Measurements from ENCODE around the gene NPIPB8.
"Not testable (repeated sequence)": the region's sequence is repeated elsewhere in the genome, so short reads cannot be mapped to it uniquely, and the experiment has no call there.

NPIPB8 gene

GRCh38 chr16:28607681-28608495 lies 30.0 kb upstream of the NPIPB8 start:
- POLR2A ChIA-PET: not testable (repeated sequence)

GRCh38 chr16:28608496-28608808 lies 29.4 kb upstream of the NPIPB8 start:
- H3K27me3 ChIP-seq (replicated peaks in 2 of 5; ENCODE audit: control insufficient read depth in 4 of 5, insufficient read depth in 5 of 5, low read length in 4 of 5); POLR2A ChIA-PET; CTCF ChIA-PET; DNase-seq; H3K9me3 ChIP-seq (ENCODE audit: control extremely low read depth in 1 of 5, control insufficient read depth in 4 of 5, insufficient read depth in 2 of 5, low read depth in 1 of 5, low read length in 4 of 5); H3K27ac ChIP-seq (ENCODE audit: insufficient read depth in 1 of 2, low read depth in 1 of 2, low read length in 2 of 2, poor library complexity in 1 of 2, severe bottlenecking in 2 of 2); H3K4me3 ChIP-seq (ENCODE audit: control insufficient read depth in 1 of 7, extremely low read depth in 1 of 7, insufficient read depth in 4 of 7, low read depth in 2 of 7, low read length in 6 of 7): not testable (repeated sequence)
- H3K36me3 ChIP-seq (ENCODE audit: control insufficient read depth in 4 of 4, insufficient read depth in 4 of 4, low read length in 3 of 4): peaks cover 2 to 16% (median 8%) of the 10 kb centered on the region in 4 experiments
- no CpG with 5 or more reads among the region's 7 CpGs for WGBS (ENCODE audit: insufficient coverage)
- peaks cover 10 to 29% (median 22%) of the 10 kb centered on the region in 4 experiments for H3K4me1 ChIP-seq (ENCODE audit: control extremely low read depth in 1 of 4, control insufficient read depth in 4 of 4, insufficient read depth in 4 of 4, low read length in 3 of 4)

More at GRCh38 chr16:28607681-28608495, 30.0 kb upstream of the NPIPB8 start:
- H3K4me3 ChIP-seq (ENCODE audit: control insufficient read depth in 1 of 7, extremely low read depth in 1 of 7, insufficient read depth in 4 of 7, low read depth in 2 of 7, low read length in 6 of 7); H3K27me3 ChIP-seq (replicated peaks in 2 of 5; ENCODE audit: control insufficient read depth in 4 of 5, insufficient read depth in 5 of 5, low read length in 4 of 5); CTCF ChIA-PET; H3K9me3 ChIP-seq (ENCODE audit: control extremely low read depth in 1 of 5, control insufficient read depth in 4 of 5, insufficient read depth in 2 of 5, low read depth in 1 of 5, low read length in 4 of 5); DNase-seq; H3K27ac ChIP-seq (ENCODE audit: insufficient read depth in 1 of 2, low read depth in 1 of 2, low read length in 2 of 2, poor library complexity in 1 of 2, severe bottlenecking in 2 of 2): not testable (repeated sequence)
- H3K4me1 ChIP-seq (ENCODE audit: control extremely low read depth in 1 of 4, control insufficient read depth in 4 of 4, insufficient read depth in 4 of 4, low read length in 3 of 4): peaks cover 10 to 30% (median 22%) of the 10 kb centered on the region in 4 experiments
- H3K36me3 ChIP-seq (ENCODE audit: control insufficient read depth in 4 of 4, insufficient read depth in 4 of 4, low read length in 3 of 4): peaks cover 2 to 16% (median 8%) of the 10 kb centered on the region in 4 experiments
- WGBS (ENCODE audit: insufficient coverage): 100% methylated on average over 7 of the region's 10 CpGs

- 79% methylated on average over 10 of the region's 11 CpGs for WGBS (ENCODE audit: insufficient coverage)
- H3K27me3 ChIP-seq (replicated peaks in 2 of 5; ENCODE audit: control insufficient read depth in 4 of 5, insufficient read depth in 5 of 5, low read length in 4 of 5); H3K9me3 ChIP-seq (ENCODE audit: control extremely low read depth in 1 of 5, control insufficient read depth in 4 of 5, insufficient read depth in 2 of 5, low read depth in 1 of 5, low read length in 4 of 5); POLR2A ChIA-PET: not testable (repeated sequence)
- Histone ChIP-seq H3K4me1 (ENCODE audit: control extremely low read depth in 1 of 4, control insufficient read depth in 4 of 4, insufficient read depth in 4 of 4, low read length in 3 of 4) (peaks cover 10 to 24% (median 22%) of the 10 kb centered on the region in 4 experiments), H3K36me3 (ENCODE audit: control insufficient read depth in 4 of 4, insufficient read depth in 4 of 4, low read length in 3 of 4) (peaks cover 2 to 16% (median 8%) of the 10 kb centered on the region in 4 experiments), H3K4me3 (ENCODE audit: control insufficient read depth in 1 of 7, extremely low read depth in 1 of 7, insufficient read depth in 4 of 7, low read depth in 2 of 7, low read length in 6 of 7) (peak overlapping the region in 6 of 7 experiments; percentile 5 to 60 (median 28)), H3K27ac (ENCODE audit: insufficient read depth in 1 of 2, low read depth in 1 of 2, low read length in 2 of 2, poor library complexity in 1 of 2, severe bottlenecking in 2 of 2) (peak overlapping the region in 1 of 2 experiments; percentile 56)
- CTCF ChIA-PET: interaction anchor here (1.2 kb wide), 1 partner anchor 11 kb away, joined by 8 read pairs; no protein-coding TSS in a partner anchor
- peak in 2 of 3 donors; percentile 23 to 26 for DNase-seq
Measured at GRCh38 chr16:28608867-28609596, 28.8 kb upstream of the NPIPB8 start.

- no peaks in the 10 kb centered on the region for H3K9me3 ChIP-seq (ENCODE audit: control extremely low read depth in 1 of 5, control insufficient read depth in 4 of 5, insufficient read depth in 2 of 5, low read depth in 1 of 5, low read length in 4 of 5)
- 41% methylated on average over 9 of the region's 11 CpGs for WGBS (ENCODE audit: insufficient coverage)
- DNase-seq: peak; percentile 26 to 83 (median 67)
- peak within 1 kb of the TSS in 6 of 7 experiments; percentile 15 to 60 (median 38) for H3K4me3 ChIP-seq (ENCODE audit: control insufficient read depth in 1 of 7, extremely low read depth in 1 of 7, insufficient read depth in 4 of 7, low read depth in 2 of 7, low read length in 6 of 7)
- peak within 1 kb of the TSS; percentile 29 to 56 for H3K27ac ChIP-seq (ENCODE audit: insufficient read depth in 1 of 2, low read depth in 1 of 2, low read length in 2 of 2, poor library complexity in 1 of 2, severe bottlenecking in 2 of 2)
- peaks cover 2 to 11% (median 6%) of the 10 kb centered on the region in 4 experiments for H3K36me3 ChIP-seq (ENCODE audit: control insufficient read depth in 4 of 4, insufficient read depth in 4 of 4, low read length in 3 of 4)
- POLR2A ChIA-PET: no interaction called here
- no peaks in the 10 kb centered on the region for H3K27me3 ChIP-seq (replicated peaks in 2 of 5; ENCODE audit: control insufficient read depth in 4 of 5, insufficient read depth in 5 of 5, low read length in 4 of 5)
- peaks cover 10 to 24% (median 22%) of the 10 kb centered on the region in 4 experiments for H3K4me1 ChIP-seq (ENCODE audit: control extremely low read depth in 1 of 4, control insufficient read depth in 4 of 4, insufficient read depth in 4 of 4, low read length in 3 of 4)
- CTCF ChIA-PET: interaction anchor here (1.2 kb wide), 1 partner anchor 12 kb away, joined by 8 read pairs; no protein-coding TSS in a partner anchor
Measured at GRCh38 chr16:28609631-28610594, 28.0 kb upstream of the NPIPB8 start, which contains the start of gene SULT1A1. Gene SULT1A1, minus strand, starts transcription at chr16:28610044. Its CDS starts 1,189 bp downstream, at chr16:28608855.

GRCh38 chr16:28610595-28611191 lies 27.2 kb upstream of the NPIPB8 start:
- peaks cover 0 to 7% (median 6%) of the 10 kb centered on the region in 4 experiments for H3K36me3 ChIP-seq (ENCODE audit: control insufficient read depth in 4 of 4, insufficient read depth in 4 of 4, low read length in 3 of 4)
- H3K27ac ChIP-seq (ENCODE audit: insufficient read depth in 1 of 2, low read depth in 1 of 2, low read length in 2 of 2, poor library complexity in 1 of 2, severe bottlenecking in 2 of 2): peak overlapping the region; percentile 29 to 56
- no peaks in the 10 kb centered on the region for H3K27me3 ChIP-seq (replicated peaks in 2 of 5; ENCODE audit: control insufficient read depth in 4 of 5, insufficient read depth in 5 of 5, low read length in 4 of 5)
- 71% methylated on average over 9 of the region's 10 CpGs for WGBS (ENCODE audit: insufficient coverage)
- H3K4me1 ChIP-seq (ENCODE audit: control extremely low read depth in 1 of 4, control insufficient read depth in 4 of 4, insufficient read depth in 4 of 4, low read length in 3 of 4): peaks cover 10 to 24% (median 22%) of the 10 kb centered on the region in 4 experiments
- ChIA-PET CTCF (no interaction called here), POLR2A (no interaction called here)
- H3K9me3 ChIP-seq (ENCODE audit: control extremely low read depth in 1 of 5, control insufficient read depth in 4 of 5, insufficient read depth in 2 of 5, low read depth in 1 of 5, low read length in 4 of 5): no peaks in the 10 kb centered on the region
- H3K4me3 ChIP-seq (ENCODE audit: control insufficient read depth in 1 of 7, extremely low read depth in 1 of 7, insufficient read depth in 4 of 7, low read depth in 2 of 7, low read length in 6 of 7): peak overlapping the region in 4 of 7 experiments; percentile 15 to 60 (median 38)
- DNase-seq: no peak
